Measurements from ENCODE around the gene DIP2C. TPM values are rescaled to one million over a fixed set of nuclear protein-coding genes. Genes with fewer than 3 reads are reported as not detected.
"Not testable (repeated sequence)": the region's sequence is repeated elsewhere in the genome, so short reads cannot be mapped to it uniquely, and the experiment has no call there.

DIP2C gene
- total RNA-seq, 4 donors from 2014 or later: 2.4 to 14.9 (median 6.1) TPM

DNA sequence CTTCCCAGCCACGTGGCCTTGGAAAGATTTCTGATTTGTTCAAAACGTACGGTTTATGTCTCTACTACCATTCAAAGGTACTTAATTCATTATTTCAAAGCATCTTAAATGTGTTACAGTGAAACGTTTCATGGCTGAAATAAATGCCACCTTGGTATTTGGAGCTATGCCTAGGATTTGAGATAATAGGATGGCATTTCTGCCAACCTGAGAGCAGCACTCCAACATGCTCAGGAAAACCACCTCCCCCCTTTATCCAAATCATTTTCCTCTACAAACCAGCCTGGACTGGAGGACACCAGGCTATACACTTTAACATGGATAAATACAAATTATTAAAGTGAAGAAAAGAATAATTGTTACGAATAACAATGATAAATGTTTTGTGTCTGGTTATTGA is 293.4 kb downstream of the DIP2C start:
- Histone ChIP-seq H3K27ac (no peak overlapping the region), H3K4me1 (peaks cover 0 to 21% (median 0%) of the 10 kb centered on the region in 3 donors), H3K36me3 (peaks cover 0 to 8% (median 0%) of the 10 kb centered on the region in 3 donors), H3K9me3 (no peaks in the 10 kb centered on the region), H3K27me3 (no peaks in the 10 kb centered on the region), H3K4me3 (no peak overlapping the region)
- WGBS, 2 donors: 71 to 74% methylated on average over 5 of the region's 5 CpGs
- intact Hi-C loops (cut with DNase I): no loop called here
- TF ChIP-seq, protein P1, sequence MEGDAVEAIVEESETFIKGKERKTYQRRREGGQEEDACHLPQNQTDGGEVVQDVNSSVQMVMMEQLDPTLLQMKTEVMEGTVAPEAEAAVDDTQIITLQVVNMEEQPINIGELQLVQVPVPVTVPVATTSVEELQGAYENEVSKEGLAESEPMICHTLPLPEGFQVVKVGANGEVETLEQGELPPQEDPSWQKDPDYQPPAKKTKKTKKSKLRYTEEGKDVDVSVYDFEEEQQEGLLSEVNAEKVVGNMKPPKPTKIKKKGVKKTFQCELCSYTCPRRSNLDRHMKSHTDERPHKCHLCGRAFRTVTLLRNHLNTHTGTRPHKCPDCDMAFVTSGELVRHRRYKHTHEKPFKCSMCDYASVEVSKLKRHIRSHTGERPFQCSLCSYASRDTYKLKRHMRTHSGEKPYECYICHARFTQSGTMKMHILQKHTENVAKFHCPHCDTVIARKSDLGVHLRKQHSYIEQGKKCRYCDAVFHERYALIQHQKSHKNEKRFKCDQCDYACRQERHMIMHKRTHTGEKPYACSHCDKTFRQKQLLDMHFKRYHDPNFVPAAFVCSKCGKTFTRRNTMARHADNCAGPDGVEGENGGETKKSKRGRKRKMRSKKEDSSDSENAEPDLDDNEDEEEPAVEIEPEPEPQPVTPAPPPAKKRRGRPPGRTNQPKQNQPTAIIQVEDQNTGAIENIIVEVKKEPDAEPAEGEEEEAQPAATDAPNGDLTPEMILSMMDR (IDR thresholded peaks at IDR 0.05): no peak
- no peak for TF ChIP-seq POLR2A (IDR thresholded peaks at IDR 0.05)
- DNase-seq: no peak

DNA sequence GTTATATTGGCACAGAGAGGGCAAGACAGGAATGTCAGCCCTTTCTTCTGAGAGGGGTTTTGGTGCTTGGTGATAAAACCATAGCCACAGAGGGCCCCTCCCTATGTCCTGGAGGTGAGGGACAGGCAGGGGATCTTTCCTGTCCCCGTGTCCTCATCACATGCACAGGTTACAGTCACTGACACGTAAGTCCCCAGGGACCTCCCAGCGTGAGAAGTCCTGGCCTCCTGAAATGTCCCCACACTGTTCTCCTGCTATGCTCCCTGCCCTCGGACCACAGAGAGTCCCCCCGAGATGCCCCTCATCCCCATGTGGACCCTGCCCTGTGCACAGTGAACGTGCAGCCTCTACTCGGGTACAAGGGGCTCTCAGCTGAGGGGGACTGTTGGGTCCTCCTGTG is 293.8 kb downstream of the DIP2C start:
- Histone ChIP-seq H3K27ac (peak overlapping the region in 2 of 4 donors; percentile 9), H3K4me3 (no peak overlapping the region), H3K36me3 (peaks cover 0 to 10% (median 0%) of the 10 kb centered on the region in 3 donors), H3K4me1 (peaks cover 0 to 21% (median 0%) of the 10 kb centered on the region in 3 donors), H3K27me3 (no peaks in the 10 kb centered on the region), H3K9me3 (no peaks in the 10 kb centered on the region)
- intact Hi-C loops (cut with DNase I): no loop called here
- 69% methylated on average over 5 of the region's 7 CpGs; no CpG with 5 or more reads in 1 of the 2 donors for WGBS, 2 donors
- TF ChIP-seq POLR2A (IDR thresholded peaks at IDR 0.05): no peak
- TF ChIP-seq, protein P1 (IDR thresholded peaks at IDR 0.05): no peak
- no peak for DNase-seq

DNA sequence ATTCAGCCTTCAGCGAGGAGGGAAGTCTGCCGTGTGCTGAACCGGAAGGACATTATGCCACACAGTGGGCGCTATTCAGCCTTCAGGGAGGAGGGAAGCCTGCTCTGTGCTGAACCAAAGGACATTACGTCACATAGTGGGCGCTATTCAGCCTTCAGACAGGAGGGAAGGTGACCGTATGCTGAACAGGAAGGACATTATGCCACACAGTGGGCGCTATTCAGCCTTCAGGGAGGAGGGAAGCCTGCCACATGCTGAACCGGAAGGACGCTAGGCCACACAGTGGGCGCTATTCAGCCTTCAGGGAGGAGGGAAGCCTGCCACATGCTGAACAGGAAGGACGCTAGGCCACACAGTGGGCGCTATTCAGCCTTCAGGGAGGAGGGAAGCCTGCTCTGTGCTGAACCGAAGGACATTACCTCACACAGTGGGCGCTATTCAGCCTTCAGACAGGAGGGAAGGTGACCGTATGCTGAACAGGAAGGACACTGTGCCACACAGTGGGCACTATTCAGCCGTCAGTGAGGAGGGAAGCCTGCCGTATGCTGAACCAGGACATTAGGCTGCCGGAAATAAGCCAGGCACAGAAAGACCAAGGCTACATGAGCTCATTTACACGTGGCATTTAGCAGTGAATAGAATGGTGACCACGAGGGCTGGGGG is 294.9 kb downstream of the DIP2C start:
- H3K9me3 ChIP-seq; intact Hi-C loops (cut with DNase I); DNase-seq; H3K4me3 ChIP-seq; H3K27me3 ChIP-seq: not testable (repeated sequence)
- peaks cover 0 to 14% (median 0%) of the 10 kb centered on the region in 3 donors for H3K36me3 ChIP-seq
- peak overlapping the region in 2 of 4 donors; percentile 58 to 63 for H3K27ac ChIP-seq
- 68 to 77% methylated on average over 12 to 17 of the region's 21 CpGs for WGBS, 2 donors
- H3K4me1 ChIP-seq: peaks cover 0 to 21% (median 0%) of the 10 kb centered on the region in 3 donors

DNA sequence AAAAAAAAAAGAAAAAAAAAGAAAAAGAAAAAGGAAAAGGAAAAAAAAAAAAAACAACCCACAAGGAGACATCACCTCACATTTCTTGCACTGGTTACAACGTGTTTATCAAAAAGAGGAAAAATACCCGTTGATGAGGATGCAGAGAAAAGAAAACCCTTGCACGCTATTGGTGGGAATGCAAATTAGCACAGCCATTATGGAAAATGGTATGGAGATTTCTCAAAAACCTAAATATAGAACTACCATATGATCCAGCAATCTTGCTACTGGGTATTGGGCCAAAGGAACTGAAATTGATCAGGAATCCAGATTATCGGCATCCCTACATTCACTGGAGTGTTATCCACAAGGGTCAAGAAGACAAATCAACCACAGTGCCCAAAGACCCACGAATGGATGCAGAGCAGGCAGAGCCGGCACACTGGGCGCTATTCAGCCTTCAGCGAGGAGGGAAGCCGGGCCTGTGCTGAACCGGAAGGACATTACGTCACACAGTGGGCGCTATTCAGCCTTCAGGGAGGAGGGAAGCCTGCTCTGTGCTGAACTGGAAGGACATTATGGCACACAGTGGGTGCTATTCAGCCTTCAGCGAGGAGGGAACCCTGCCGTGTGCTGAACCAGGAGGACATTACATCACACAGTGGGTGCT is 295.6 kb downstream of the DIP2C start:
- no peaks in the 10 kb centered on the region for H3K9me3 ChIP-seq
- no peaks in the 10 kb centered on the region for H3K27me3 ChIP-seq
- no peak overlapping the region for H3K4me3 ChIP-seq
- WGBS, 2 donors: 89 to 96% methylated on average over 11 to 13 of the region's 14 CpGs
- intact Hi-C loops (cut with DNase I): no loop called here
- peaks cover 0 to 21% (median 0%) of the 10 kb centered on the region in 3 donors for H3K4me1 ChIP-seq
- peak overlapping the region in 2 of 4 donors; percentile 58 to 63 for H3K27ac ChIP-seq
- TF ChIP-seq, protein P1 (IDR thresholded peaks at IDR 0.05): no peak
- TF ChIP-seq POLR2A (IDR thresholded peaks at IDR 0.05): no peak
- peaks cover 0 to 20% (median 0%) of the 10 kb centered on the region in 3 donors for H3K36me3 ChIP-seq
- no peak for DNase-seq

DNA sequence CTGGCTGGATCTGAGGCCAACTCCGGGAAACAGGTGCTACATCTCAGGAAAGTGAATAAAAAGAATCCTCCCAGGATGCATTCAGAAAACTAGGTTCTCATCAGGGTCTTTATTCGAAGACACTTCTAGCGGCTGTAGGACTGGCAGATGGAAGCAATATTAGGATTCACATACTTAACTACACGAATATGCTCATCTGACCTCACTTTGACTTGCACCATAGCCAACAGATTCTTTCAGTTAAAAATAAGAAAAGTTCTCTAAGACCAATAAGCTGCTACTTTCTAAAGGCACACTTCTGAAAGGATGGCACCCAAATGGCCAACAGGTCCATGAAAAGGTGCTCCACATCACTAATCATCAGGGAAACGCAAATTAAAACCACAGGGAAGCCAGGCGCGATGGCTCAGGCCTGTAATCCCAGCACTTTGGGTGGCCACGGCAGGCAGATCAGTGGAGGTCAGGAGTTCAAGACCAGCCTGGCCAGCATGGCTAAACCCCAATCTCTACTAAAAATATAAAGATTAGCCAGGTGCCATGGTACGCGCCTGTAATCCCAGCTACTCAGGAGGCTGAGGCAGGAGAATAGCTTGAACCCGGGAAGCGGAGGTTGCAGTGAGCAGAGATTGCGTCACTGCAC is 296.2 kb downstream of the DIP2C start:
- Histone ChIP-seq H3K27me3 (no peaks in the 10 kb centered on the region), H3K36me3 (peaks cover 0 to 27% (median 0%) of the 10 kb centered on the region in 3 donors), H3K9me3 (no peaks in the 10 kb centered on the region), H3K27ac (no peak overlapping the region), H3K4me1 (peaks cover 0 to 21% (median 0%) of the 10 kb centered on the region in 3 donors), H3K4me3 (no peak overlapping the region)
- 92 to 93% methylated on average over 11 to 13 of the region's 13 CpGs for WGBS, 2 donors
- no peak for TF ChIP-seq POLR2A (IDR thresholded peaks at IDR 0.05)
- TF ChIP-seq, protein P1 (IDR thresholded peaks at IDR 0.05): no peak
- DNase-seq: no peak
- intact Hi-C loops (cut with DNase I): no loop called here
